VCaP (cell line): Measurements from ENCODE around the gene SLC9A9.

ENCODE experiments used
- H3K27ac ChIP-seq: fragments of 450-650 bp; 2 replicates; pipeline ENCODE4 v1.5.1; 2017
- CTCF ChIP-seq: fragments of 450-650 bp; conservative IDR thresholded peaks from 2 replicates; pipeline ENCODE4 v1.5.1; 2017; ENCODE audit warnings: mild to moderate bottlenecking, moderate library complexity

SLC9A9 gene

GRCh38 chr3:143653935-143654334, 194.3 kb downstream of the SLC9A9 start:
- H3K27ac ChIP-seq: no peak overlapping the region
- TF ChIP-seq CTCF: no peak

GRCh38 chr3:143653493-143653892, 194.8 kb downstream of the SLC9A9 start:
- no peak overlapping the region for H3K27ac ChIP-seq
- no peak for TF ChIP-seq CTCF

DNA sequence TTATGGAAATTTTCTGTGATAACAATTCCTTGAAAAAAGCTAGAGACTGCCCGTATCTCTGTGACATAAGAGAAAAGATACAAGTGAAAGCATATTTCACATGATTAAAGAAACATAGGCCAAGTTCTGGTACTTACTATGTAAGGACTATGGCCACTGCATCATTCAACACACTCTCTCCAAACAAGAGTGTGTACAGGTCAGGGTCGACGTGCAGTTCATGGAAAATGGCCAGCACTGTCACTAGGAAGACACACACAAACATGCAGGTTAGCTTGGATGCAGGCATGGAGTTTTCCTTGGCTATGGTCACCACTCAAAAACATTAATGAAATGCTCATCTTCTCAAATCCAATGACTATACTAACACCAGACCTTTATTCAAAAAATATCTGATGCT, 196.2 kb downstream of the SLC9A9 start:
- TF ChIP-seq CTCF: no peak

DNA sequence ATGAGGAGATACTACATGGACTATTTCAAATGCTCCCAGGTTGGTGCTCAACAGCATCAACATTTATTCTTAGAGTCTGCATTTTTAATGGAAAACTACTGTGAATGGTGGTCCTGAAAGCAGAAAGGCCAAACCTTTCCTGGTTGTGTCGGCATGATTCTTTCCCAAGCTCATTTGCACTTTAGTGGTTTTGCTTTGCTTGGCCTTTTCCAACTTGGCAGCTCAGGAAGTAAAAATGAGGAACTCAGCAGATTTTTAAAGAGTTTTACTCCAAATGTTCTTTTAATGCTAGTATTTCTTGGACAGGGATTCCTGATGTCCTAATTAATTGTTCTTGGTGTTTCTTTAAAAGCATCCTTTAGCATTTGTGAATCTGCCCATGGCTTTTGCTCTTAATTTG, 197.4 kb downstream of the SLC9A9 start:
- no peak for TF ChIP-seq CTCF

More for the DNA sequence above, 196.2 kb downstream of the SLC9A9 start:
- no peak overlapping the region for H3K27ac ChIP-seq

DNA sequence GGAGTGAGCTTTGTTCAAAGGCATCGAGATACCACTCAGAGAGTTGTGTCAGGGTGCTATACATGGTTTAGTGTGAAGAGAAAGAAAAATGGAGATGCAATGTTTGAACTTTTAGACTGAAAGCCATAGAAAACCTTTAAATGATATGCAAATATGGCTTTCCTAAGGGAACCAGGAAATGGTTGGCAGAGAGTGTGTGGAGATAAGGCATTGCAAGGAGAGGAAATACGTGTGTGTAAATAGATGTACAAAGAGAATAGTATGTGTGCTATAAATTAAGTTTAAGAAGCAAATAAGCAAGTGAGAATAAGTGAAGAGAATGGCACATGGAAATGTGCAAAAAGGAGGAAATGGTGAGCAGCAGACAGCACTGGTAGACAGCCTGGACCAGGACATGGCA, 198.1 kb downstream of the SLC9A9 start:
- TF ChIP-seq CTCF: no peak
- no peak overlapping the region for H3K27ac ChIP-seq

More for the DNA sequence above, 197.4 kb downstream of the SLC9A9 start:
- H3K27ac ChIP-seq: no peak overlapping the region

GRCh38 chr3:143648708-143649107, 199.6 kb downstream of the SLC9A9 start:
- no peak for TF ChIP-seq CTCF
- no peak overlapping the region for H3K27ac ChIP-seq

DNA sequence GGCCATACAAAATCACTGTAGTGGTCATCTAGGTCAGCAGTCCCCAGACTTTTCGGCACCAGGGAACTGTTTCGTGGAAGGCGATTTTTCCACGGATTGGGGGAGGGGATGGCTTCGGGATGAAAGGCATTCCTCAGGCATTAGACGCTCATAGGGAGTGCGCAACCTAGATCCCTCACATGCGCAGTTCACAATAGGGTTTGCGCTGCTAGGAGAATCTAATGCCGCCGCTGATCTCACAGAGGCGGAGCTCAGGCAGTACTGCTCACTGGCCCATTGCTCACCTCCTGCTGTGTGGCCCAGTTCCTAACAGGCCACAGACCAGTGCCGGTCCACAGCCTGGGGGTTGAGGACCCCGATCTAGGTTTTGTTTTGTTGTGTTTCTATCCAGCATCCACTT, 200.1 kb downstream of the SLC9A9 start:
- H3K27ac ChIP-seq: no peak overlapping the region
- no peak for TF ChIP-seq CTCF
